HG03354 (cell line): Measurements from ENCODE around the gene SRCAP.

Source experiments
- ATAC-seq: cut with Tn5 transposase; IDR thresholded peaks from one replicate; pipeline ENCODE4 v1.9.1; 2021; ENCODE audit warnings: mild to moderate bottlenecking; ENCODE audit not compliant: unreplicated experiment, poor library complexity, severe bottlenecking

Gene SRCAP

DNA sequence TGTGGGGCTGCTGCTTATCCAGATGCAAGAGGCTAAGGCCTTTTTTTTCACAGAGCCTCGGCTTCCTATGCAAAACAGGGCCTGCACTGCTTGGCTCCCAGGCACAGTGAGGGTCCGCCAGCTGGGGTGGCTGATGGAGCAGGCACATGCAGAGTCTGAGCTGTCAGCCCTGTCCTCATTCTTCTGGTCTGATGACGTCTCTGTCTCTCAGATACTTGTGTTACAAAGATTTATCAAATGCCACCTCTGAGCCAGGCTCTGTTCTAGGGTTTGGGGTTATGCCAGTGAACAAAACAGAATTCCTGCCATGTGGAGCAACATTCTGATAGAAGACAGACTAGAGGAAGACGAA, 67.9 kb downstream of the SRCAP start:
- ATAC-seq, result no peak

DNA sequence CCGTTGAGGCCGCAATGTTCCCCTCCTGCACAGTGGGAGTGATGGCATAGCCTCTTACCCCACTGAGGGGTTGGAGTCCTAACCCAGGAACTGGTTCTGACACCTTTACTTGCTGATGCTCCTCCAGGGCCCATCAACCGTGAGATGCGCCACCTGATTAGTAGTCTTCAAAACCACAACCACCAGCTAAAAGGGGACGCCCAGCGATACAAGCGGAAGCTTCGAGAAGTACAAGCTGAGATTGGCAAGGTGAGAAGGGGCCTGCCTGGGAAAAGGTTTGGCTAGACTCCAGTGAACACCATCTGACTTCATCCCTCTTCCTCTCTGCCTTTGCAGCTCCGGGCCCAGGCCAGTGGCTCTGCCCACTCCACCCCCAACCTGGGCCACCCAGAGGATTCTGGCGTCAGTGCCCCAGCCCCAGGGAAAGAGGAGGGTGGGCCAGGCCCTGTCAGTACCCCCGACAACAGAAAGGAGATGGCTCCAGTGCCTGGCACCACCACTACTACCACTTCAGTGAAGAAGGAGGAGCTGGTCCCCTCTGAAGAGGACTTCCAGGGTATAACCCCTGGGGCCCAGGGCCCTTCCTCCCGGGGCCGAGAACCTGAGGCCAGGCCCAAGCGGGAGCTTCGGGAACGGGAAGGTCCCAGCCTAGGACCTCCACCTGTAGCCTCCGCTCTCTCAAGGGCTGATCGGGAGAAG, 68.9 kb downstream of the SRCAP start:
- no peak for ATAC-seq

DNA sequence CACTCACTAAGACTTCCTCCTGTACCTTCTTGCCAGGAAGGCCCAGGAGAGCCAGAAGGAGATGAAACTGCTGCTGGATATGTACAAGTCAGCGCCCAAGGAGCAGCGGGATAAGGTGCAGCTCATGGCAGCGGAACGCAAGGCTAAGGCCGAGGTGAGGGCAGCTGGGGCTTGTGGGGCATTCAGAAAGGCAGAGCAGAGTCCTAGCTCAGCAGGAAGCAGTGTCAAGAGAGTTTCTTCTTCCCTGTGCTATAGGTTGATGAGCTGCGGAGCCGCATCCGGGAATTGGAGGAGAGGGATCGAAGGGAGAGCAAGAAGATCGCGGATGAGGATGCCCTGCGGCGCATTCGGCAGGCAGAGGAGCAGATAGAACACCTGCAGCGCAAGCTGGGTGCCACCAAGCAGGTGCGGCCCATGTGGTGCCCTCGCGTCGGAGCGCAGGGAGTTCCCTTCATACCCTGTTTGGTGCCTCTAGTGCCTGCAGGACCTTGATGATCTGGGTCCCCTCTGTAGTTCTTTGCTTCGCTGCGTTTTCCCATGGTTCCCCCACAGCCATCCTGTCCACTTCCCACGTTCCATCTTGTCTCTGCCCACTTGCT, 69.7 kb downstream of the SRCAP start:
- no peak for ATAC-seq

DNA sequence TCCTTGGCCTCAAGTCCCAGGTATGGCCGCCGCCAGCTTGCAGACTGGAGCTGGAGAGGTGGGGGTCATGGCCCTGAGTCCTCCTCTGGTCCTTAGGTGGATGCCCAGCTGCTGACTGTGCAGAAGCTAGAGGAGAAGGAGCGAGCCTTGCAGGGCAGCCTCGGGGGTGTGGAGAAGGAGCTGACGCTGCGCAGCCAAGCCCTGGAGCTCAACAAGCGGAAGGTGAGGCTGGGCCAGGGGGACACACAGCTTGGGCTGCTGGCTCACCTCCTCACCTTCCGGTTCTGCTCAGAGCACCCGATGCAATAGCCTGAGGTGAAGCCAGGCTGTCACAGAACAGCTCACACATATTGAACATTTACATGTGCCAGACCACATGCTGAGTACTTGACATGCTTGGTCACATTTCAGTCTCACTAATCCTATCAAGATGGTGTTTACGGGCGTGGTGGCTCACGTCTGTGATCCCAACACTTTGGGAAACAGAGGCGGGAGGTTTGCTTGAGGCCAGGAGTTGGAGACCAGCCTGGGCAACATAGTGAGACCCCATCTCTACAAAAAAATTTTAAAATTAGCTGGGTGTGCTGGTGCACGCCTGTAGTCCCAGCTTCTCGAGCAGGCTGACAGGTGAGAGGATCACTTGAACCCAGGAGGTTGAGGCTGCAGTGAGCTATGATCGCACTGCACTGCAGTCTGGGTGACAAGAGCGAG, 70.6 kb downstream of the SRCAP start:
- ATAC-seq, result no peak

DNA sequence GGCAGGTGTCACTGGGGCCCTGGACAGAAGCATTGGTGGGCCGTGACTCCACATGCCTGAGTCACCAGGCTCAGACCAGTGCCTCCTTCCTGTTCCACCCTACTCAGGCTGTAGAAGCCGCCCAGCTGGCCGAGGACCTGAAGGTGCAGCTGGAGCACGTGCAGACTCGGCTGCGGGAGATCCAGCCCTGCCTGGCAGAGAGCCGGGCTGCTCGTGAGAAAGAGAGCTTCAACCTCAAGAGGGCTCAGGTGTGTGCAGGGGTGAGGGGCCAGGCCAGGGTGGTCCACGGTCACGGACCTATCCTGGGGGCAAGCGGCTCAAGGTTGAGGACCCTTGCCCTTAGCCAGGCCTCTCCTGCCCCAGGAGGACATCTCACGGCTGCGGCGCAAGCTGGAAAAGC, 72.8 kb downstream of the SRCAP start:
- no peak for ATAC-seq

DNA sequence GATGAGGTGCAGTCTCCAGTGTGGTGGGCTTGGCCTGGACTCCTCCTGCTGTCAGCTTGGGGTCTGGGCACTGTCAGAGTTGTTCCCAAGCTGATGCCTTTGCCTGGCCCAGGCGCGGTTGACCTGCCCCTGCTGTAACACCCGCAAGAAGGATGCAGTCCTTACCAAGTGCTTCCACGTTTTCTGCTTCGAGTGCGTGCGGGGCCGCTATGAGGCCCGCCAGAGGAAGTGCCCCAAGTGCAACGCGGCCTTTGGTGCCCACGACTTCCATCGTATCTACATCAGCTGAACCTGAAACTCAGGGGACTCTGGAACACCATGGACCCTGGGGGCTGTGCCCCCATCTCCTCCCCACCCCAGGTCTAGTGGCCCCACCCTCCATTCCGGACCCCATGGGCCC, 74.9 kb downstream of the SRCAP start:
- no peak for ATAC-seq

DNA sequence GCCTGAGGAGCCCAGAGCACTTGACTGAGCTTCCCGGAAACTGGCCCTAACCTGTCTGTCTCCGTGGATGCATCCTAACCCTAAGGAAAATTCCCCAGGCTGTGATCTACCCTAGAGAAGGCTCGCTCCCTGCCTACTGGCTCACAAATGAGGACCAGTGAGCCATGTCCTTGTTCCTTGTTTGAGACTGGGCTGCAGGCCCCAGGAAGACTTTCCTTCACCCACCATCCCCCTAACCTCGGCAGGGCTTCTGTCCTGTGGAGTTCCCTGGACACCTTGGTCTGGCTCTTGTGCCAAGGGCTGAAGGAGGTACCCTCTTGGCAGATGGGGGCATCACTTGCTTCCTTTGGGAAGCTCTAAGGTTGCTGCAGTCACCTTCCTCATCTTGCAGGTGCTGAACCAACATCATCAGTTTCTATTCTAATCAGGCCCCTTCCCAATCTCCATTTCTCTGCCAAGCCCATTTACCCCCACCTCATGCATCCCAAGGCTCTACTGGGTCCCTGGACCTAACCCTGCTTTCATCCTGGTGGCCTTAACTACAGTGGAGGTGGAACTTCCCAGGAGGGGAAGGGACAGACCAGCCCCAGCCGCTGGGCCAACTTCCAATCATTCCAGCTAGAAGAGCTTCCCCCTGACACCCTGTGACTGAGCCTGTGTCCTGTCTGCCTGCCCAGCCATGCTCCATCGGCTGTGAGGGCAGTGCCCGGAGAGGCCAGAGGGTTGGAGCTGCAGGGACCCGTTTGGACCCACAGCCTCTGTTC, 75.6 kb downstream of the SRCAP start:
- no peak for ATAC-seq

DNA sequence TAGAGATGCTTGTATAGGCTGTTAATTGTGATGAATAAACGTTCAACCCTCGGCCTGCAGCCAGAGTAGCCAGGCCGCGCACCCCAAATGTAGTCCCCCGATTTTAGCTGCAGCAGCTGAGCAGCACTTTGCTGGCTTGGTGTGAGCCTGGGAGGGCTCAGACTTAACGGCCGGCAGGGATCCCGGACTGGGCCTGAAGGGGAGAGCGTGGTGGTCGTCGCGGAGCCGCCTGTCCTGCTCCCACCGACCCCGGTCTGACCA, 76.1 kb downstream of the SRCAP start:
- ATAC-seq, result no peak

DNA sequence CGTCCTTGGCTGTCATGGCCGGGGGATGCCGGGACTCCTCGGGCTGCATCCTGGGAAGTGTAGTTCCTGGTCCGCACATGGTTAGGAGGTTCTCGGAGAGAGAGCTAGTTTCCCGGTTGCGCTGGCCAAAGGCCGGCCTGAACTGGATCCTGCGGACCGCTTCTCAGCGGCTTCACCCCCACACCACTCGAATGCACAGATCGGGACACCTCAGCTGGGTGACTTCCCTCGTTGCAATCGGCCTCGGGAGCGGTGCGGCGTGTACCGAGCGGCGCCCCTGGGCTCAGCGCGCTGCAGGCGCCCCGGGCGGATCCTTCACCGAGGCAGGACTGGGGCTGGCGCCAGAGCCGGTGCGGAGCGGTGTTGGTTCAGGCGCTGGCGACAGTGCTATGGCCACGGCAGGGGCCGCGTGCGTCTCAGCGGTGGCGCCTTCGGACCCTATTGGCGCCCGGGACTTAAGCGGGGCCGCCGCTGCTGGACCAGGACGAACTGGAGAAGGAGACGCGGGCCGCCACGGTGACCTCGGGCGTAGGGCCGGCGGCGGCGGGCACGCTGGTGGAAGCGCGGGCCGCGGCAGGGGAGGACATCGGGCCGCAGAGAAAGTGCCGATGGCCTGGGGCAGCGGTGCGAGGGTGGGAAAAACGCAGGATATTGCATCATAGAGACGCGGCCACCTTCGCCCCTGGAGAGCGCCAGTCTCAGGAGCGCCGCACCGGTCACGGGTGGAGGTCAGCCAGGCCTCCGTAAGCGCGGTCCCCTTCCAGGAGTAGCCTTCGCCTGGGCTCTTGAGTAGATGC, 76.6 kb downstream of the SRCAP start:
- ATAC-seq, result peak; percentile 75

DNA sequence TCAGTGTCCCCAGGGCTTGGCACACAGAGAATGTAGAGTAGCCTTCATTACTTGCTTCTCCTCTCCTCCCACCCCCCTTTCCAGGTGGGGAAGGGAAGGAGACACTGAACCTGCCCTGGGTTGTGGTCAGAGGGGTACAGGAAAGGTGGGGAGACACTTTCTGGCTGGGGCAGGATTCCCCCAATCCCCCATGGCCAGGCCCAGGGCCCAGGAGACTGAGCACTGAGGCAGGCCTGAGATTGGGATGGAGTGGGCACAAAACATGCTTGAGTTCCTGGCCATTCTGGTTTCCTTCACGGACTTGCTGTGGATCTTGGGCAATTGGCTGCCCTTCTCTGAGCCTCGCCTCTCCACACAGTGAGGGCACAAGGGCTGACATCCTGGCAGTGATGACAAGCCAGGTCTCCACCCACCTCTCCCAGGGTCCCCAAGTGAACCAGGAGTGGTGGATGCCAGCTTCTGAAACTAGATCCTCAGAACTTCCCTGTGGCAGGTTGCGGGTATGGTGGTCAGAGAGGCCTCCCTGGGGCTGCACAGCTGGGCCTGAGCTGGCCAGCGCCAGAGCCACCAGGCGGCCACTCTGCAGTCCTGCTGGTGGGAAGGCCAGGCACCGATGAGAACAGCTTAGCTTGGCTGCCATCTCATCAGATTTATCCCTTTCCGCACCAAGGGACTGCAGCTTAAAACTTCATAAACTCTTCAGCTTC, 78.8 kb downstream of the SRCAP start:
- ATAC-seq, result no peak

DNA sequence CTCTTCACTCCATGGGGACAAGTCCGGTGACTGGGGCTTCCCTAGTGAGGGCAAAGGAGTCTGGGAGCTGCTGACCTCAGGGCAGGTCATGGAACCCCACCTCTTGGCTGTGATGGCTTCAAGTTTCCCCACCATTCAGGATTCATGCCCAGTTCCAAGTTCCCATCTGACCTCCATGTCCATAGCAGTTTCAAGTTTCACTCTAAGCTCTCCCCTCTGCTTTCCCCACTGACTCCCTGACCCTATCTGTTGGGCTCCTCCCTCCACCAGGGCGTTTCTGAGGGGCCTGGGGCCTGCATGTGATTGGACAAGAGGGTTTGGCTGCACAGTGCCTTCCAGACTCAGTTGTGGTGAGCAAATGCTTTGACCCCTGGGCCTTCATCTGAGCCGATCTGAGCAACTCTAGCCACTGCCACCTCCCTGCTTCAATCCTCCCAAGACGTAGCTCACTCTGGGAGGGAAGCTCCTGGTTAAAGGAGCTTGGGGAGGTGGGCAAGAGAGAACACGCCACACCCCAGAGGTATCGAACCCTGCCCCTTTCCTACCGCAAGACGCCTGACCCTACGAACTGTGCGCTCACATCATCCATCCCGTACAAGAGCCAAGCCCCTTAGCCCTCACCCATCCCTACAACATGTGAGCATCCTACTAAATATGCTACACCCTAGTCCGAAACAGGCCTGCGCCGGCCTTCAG, 79.7 kb downstream of the SRCAP start:
- no peak for ATAC-seq

DNA sequence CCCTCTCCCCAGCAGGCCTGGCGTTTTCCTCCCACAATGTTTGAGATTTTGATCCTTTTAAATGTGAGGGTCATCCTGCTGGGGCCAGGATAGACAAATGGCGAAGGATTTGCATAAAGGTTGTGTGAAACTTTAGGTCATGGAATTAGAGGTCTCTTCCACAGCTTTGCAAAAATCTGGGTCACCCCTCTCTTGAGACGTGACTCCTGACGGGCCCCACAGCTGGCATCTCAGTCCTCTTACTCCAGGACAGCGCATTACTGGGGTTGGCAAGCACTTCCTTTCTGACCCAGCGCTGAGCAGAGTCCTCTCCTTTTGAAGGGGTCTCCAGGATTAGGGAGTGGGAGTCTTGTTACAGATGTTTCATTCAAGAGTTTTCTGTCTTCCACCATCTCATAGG, 80.6 kb downstream of the SRCAP start:
- ATAC-seq, result no peak

DNA sequence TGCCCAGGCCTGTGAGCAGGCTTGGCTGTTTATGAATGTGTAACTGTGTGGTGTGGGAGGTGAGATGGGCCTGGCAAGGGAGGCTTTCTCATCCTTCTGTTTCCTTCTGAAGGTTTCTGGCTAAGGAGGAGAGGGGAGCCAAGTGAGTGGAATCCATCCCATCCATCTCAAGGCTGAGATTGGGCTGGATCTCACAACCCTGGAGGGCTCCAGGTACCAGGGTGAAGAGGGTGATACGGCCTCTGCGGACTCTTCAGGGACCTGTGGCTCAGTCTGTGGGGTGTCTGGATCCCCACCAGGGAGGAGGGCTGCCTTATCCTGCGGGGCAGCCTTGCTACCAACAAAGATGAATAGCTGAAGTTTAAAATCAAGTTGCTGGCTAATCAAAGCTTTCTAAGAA, 81.0 kb downstream of the SRCAP start:
- no peak for ATAC-seq

DNA sequence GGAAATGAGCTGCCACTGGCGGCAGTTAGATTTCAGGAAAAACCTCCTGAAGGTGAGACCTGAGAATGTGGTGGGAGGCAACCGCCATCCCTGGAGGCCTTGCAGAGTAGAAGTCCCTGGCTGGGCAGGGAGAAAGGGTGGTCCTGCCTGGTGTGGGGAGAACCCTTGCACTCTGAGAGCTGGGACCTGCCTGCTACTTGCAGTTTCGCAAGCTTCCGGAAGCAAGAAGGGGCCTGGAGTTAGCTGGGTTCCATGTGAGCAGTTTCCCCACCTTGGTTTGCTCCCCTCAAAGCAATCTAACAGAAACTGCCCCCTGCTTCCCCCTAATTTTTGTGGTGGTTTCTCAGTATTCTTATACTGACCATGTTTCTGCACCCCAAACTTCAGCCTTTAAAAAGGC, 81.6 kb downstream of the SRCAP start:
- no peak for ATAC-seq

DNA sequence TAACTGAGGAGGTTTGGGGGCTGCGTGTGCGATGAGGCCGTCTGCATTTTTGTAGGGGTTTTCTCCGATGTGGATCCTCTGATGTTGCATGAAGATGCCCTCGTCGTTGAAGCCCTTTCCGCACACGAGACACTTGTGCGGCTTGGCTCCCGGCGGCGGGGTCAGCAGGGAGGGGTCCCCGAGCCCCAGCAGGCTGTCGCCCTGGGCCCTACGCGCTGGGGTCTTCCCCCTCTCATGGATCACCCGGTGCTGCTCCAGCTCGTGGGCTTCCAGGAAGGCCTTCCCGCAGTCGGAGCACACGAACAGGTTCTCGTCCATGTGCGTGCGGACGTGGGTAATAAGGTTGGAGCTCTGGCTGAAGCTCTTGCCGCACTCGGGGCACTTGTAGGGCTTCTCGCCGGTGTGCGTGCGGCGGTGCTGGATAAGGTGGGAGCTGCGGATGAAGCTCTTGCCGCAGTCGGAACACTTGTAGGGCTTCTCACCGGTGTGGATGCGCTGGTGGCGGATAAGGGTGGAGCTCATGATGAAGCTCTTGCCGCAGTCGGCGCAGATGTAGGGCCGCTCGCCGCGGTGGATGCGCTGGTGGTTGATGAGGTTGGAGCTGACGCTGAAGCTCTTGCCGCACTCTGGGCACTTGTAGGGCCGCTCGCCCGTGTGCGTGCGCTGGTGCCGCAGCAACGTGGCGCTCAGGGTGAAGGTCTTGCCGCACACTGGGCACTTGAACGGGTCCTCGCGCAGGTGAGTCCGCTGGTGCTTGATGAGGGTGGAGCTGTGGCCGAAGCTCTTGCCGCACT, 83.7 kb downstream of the SRCAP start:
- no peak for ATAC-seq

DNA sequence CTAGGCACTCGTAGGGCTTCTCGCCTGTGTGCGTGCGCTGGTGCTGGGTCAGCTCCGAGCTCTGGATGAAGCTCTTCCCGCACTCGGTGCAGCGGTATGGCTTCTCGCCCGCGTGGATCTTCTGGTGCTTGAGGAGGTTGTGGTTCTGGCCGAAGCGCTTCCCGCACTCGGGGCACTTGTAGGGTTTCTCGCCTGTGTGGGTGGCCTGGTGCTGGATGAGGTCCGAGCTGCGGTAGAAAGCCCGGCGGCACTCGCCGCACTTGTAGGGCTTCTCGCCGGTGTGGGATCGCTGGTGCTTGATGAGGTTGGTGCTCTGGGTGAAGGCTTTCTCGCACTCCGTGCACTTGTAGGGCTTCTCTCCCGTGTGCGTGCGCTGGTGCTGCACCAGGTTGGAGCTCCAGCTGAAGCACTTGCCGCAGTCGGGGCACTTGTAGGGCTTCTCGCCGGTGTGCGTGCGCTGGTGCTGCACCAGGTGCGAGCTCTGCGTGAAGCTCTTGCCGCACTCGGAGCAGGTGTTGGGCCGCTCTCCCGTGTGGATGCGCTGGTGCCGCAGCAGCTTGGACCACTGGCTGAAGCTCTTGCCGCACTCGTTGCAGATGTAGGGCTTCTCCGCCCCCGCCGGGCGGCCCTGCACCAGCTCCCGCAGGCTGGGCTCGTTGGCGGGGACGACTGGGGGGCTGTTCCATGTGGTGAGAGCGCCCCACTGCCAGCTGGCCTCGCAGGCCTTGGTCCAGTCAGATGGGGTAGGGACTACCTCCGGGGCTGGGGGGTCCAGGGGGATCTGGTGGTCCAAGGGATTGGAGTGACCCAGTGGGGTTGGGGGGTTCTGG, 84.5 kb downstream of the SRCAP start:
- no peak for ATAC-seq

DNA sequence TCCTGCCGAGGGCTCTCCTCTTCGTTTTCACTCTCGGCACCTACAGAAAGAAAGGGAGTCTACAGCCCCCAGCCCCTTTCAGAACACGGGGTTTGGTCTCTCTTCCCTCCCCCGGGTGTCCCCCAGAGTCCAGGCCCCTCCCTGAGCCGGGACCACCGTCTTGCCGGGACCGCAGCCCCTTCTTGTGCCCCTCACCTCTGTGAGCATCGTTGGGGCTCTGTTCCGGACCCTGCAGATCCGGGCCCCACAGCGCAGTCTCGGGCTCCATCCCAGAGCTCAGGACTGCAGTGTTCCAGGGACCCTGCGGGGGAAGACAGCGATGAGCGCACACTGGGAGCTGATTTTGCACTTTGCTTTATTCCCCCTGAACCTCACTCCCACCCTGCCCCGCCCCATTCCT, 85.2 kb downstream of the SRCAP start:
- no peak for ATAC-seq
